ENCODE results near the gene F10. TPM values are rescaled to one million over a fixed set of nuclear protein-coding genes. Genes with fewer than 3 reads are reported as not detected.

The F10 gene
- total RNA-seq, 1 experiment from 2014 or later = 0.18 TPM

DNA sequence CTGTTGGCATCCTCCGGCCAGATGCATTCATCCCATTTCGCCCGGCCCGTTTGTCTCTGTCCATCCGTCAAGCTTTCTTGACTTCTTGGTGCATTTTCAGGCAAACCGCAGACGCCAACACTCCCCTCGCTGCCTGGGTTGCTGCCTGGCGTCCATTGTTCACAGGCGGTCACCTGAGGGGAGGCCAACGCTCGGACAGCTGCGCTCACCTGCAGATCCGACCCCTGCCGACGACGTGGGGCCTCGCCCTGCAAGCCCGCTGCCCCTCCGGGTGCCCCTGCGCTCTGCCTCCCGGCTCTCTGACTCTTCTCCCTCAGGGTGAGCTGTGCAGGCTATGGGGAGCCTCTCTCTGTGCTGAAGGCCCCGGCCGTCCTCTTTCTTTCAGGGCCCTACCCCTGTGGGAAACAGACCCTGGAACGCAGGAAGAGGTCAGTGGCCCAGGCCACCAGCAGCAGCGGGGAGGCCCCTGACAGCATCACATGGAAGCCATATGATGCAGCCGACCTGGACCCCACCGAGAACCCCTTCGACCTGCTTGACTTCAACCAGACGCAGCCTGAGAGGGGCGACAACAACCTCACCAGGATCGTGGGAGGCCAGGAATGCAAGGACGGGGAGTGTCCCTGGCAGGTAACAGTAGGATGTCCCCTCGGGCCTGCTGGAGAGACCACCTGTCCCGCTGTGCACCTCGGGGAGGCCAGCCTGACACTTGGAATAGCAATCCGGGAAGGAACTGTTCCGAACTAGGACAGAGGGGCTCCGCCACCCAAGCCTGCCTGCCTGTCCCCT lies 21.1 kb downstream of the F10 start:
- H3K27me3 ChIP-seq (ENCODE audit: control insufficient read depth, insufficient read depth, low read length) = no peaks in the 10 kb centered on the region
- ATAC-seq = no peak

DNA sequence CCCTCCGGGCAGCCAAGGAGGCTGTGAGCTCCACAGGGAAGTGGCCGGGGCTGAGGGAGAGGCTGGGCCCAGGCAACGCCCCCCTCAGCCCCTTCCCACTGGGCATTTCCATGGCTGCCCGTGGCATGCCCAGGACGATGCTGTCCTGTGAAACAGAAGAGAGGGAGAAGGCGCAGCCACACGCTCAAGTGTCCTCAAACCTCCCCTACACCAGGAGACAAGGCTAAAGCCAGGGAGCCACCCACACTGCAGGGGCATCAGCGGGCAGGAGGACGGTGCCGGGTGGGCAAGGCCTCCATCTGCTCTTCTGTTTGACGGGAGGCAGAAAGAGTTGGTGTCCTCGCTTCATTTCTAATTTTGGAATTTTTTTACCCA lies 21.6 kb downstream of the F10 start:
- Histone ChIP-seq H3K4me3 (ENCODE audit: low read depth in 2 of 2, low read length in 2 of 2) (no peak overlapping the region), H3K9me3 (ENCODE audit: control insufficient read depth, insufficient read depth, low read depth, low read length) (no peaks in the 10 kb centered on the region), H3K27ac (ENCODE audit: low read length) (no peak overlapping the region), H3K36me3 (ENCODE audit: control insufficient read depth, insufficient read depth, low read length) (no peaks in the 10 kb centered on the region), H3K27me3 (ENCODE audit: control insufficient read depth, insufficient read depth, low read length) (no peaks in the 10 kb centered on the region), H3K4me1 (ENCODE audit: control insufficient read depth, insufficient read depth, low read length) (no peaks in the 10 kb centered on the region)
- ChIA-PET POLR2A (no interaction called here), CTCF (no interaction called here)
- no TSS peak for BruUV-seq (replicated peaks)
- ATAC-seq (no peak), DNase-seq (ENCODE audit: low read depth, low spot score) (no peak)
- in situ Hi-C loops (cut with HindIII; ENCODE audit: low pct_unique_long_range_greater_than_20kb, low sequenced_read_pairs) = no loop called here
- TF ChIP-seq REST (IDR thresholded peaks at IDR 0.05; ENCODE audit: insufficient read depth in 1 of 2, low read depth in 2 of 2, low read length in 1 of 2) (no peak), TCF7L2 (IDR thresholded peaks at IDR 0.05; ENCODE audit: low read depth, low read length) (no peak), POLR2AphosphoS5 (IDR thresholded peaks at IDR 0.05; ENCODE audit: low read depth, low read length) (no peak), SIN3A (IDR thresholded peaks at IDR 0.05; ENCODE audit: borderline replicate concordance, insufficient read depth, low read depth, low read length) (no peak)
- TF ChIP-seq, protein P1, sequence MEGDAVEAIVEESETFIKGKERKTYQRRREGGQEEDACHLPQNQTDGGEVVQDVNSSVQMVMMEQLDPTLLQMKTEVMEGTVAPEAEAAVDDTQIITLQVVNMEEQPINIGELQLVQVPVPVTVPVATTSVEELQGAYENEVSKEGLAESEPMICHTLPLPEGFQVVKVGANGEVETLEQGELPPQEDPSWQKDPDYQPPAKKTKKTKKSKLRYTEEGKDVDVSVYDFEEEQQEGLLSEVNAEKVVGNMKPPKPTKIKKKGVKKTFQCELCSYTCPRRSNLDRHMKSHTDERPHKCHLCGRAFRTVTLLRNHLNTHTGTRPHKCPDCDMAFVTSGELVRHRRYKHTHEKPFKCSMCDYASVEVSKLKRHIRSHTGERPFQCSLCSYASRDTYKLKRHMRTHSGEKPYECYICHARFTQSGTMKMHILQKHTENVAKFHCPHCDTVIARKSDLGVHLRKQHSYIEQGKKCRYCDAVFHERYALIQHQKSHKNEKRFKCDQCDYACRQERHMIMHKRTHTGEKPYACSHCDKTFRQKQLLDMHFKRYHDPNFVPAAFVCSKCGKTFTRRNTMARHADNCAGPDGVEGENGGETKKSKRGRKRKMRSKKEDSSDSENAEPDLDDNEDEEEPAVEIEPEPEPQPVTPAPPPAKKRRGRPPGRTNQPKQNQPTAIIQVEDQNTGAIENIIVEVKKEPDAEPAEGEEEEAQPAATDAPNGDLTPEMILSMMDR (IDR thresholded peaks at IDR 0.05) = no peak
- intact Hi-C loops (cut with micrococcal nuclease; ENCODE audit: unreplicated experiment) = no loop called here

More for the DNA sequence above, 21.1 kb downstream of the F10 start:
- TF ChIP-seq SIN3A (IDR thresholded peaks at IDR 0.05; ENCODE audit: borderline replicate concordance, insufficient read depth, low read depth, low read length) = no peak
- TF ChIP-seq POLR2AphosphoS5 (IDR thresholded peaks at IDR 0.05; ENCODE audit: low read depth, low read length) = no peak
- no peak for TF ChIP-seq REST (IDR thresholded peaks at IDR 0.05; ENCODE audit: insufficient read depth in 1 of 2, low read depth in 2 of 2, low read length in 1 of 2)
- TF ChIP-seq TCF7L2 (IDR thresholded peaks at IDR 0.05; ENCODE audit: low read depth, low read length) = no peak
- TF ChIP-seq, protein P1 (IDR thresholded peaks at IDR 0.05) = no peak
- H3K4me3 ChIP-seq (ENCODE audit: low read depth in 2 of 2, low read length in 2 of 2) = no peak overlapping the region
- no TSS peak for BruUV-seq (replicated peaks)
- intact Hi-C loops (cut with micrococcal nuclease; ENCODE audit: unreplicated experiment) = no loop called here
- ChIA-PET CTCF (no interaction called here), POLR2A (no interaction called here)
- no peak overlapping the region for H3K27ac ChIP-seq (ENCODE audit: low read length)
- no peak for DNase-seq (ENCODE audit: low read depth, low spot score)
- H3K4me1 ChIP-seq (ENCODE audit: control insufficient read depth, insufficient read depth, low read length) = no peaks in the 10 kb centered on the region
- no peaks in the 10 kb centered on the region for H3K9me3 ChIP-seq (ENCODE audit: control insufficient read depth, insufficient read depth, low read depth, low read length)
- H3K36me3 ChIP-seq (ENCODE audit: control insufficient read depth, insufficient read depth, low read length) = no peaks in the 10 kb centered on the region
- in situ Hi-C loops (cut with HindIII; ENCODE audit: low pct_unique_long_range_greater_than_20kb, low sequenced_read_pairs) = no loop called here

All from Panc1 (cell line).